M059J (cell line): Measurements from ENCODE around the gene TBX21. TPM values are rescaled to one million over a fixed set of nuclear protein-coding genes. Genes with fewer than 3 reads are reported as not detected.

ENCODE experiments used
- DNase-seq: peaks from one replicate; pipeline ENCODE4 v3.0.0-alpha.2; 2012; ENCODE audit warnings: low read depth
- total RNA-seq: library from RNA; depleted of rRNA; stranded (reverse); fragments of >200 nt; shearing (Covaris generic); gene quantifications from 2 replicates; pipeline ENCODE4 v1.2.3, GENCODE V29; 2014

TBX21 gene
- total RNA-seq, 1 experiment from 2014 or later = not detected

DNA sequence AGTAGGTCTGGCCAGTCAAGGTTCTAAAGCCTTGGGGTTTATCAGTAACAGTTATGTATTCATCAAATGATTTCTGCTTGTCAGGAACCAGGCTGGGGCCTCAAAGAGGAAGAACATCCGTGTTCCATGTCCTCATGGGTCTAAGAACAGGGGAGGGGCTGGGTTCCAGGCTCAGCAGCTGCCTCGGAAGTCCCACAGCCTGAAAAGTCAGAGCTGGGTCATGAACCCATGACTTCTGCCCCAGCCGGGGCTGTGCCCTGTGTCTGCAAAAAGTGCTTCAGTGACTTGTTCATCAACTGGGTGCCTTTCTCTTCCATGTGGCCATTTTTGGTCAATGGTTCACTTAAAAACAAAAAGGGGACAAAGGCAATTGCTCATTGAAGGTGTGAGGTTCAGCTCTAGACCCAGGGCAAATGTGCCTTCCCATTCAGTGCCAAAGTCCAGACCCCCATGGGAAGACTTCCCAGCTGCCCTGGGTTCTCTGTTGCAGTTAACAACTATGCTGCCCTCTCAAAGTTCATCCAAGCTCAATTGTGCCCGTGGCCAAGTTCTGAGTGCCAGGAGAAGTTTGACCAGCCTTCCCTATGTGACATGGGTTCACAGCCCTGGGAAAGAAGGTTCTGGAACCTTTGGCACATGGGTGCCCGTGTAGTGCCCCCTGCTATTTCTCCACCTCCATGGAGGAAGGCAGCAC is 20.6 kb upstream of the TBX21 start:
- DNase-seq = no peak

DNA sequence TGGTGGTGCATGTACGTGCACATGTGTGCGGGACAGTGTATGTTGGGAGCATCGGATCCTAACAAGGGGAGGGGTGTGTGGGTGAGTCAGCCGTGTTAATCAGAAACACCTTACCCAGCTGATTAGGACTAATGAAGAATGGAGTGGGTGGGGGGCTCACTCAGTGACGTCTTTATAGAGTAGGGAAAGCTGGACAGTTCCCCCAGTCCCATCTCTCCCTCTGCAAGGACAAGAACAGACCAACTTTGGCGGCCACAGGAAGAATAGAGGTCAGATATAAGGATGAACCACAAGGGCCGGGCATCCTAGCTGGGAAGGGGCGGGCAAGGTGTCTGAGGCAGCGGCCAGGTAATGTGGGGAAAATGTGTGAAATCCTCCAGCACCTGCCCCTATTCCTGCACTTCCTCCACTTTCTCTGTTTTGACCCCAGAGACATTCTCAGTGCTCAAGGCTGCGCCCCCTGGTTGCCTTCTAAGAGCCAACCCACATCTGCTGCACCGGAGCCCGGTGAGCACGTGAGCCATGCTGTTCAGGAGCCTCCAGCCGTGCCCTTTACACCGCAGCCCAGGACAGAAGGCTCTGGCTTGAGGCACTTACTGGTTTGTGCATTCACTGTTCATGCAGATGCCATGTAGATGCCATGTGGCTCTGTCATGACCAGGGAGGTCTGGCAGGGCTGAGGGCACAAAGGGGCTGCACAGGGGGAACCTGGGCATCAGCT is 18.9 kb upstream of the TBX21 start:
- DNase-seq = no peak

- DNase-seq = no peak
Observed at GRCh38 chr17:47714773-47715396, 18.2 kb upstream of the TBX21 start.

- no peak for DNase-seq
Observed at GRCh38 chr17:47715669-47716325, 17.2 kb upstream of the TBX21 start.

GRCh38 chr17:47716375-47716774 is 16.7 kb upstream of the TBX21 start:
- DNase-seq = no peak

GRCh38 chr17:47717261-47717697 is 15.8 kb upstream of the TBX21 start:
- DNase-seq = no peak

DNA sequence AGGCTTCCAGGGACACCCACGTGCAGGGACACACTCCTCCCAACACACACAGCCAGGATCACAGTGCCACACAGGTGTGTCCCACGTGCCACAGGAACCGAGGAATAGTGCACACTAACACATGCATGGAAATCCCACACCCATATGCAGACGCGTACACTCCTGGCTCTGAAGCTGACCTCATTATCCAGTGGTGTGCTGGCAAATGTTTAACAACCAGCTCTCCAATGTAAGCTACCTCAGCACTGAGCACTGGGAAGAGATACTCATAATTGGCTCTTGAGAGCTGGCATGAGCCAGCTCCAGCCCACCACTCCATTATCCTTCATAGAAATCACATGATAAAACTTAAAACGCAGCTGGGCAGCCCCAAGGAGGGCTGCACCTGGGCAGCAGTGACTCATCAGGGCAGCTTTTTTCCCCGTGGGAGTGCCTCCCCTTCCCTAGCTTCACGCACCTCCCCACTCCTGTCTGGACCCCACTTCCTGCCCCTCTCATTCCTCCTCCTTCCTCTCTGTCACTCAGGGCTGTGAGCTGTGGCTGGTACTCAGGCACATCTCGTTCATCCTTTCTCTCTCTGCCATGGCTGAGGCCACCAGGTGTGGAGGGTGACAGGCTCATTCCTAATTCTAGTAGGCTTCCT is 14.9 kb upstream of the TBX21 start:
- DNase-seq = no peak

GRCh38 chr17:47718634-47719405 is 14.2 kb upstream of the TBX21 start:
- no peak for DNase-seq

GRCh38 chr17:47719411-47720152 is 13.5 kb upstream of the TBX21 start:
- peak; percentile 89 for DNase-seq

DNA sequence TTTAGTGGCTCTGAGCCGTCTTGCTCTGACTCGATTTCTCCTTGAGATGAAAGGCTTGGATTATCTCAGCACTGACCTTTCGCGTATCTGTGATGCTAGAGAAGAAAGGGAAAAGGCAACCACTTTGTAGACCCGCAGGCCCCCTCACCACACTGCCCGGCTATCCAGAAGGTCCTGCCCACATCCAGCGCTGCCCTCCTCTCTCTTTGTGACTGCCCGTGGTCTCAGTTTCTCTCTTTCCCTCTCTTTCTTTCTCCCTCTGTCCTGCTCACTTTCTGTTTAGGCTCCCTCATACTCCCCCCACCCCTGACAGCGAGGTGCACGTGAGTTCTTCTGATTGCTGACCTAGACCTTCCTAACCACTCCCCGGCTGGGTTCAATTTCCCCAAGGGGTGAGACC is 12.8 kb upstream of the TBX21 start:
- DNase-seq = no peak

DNA sequence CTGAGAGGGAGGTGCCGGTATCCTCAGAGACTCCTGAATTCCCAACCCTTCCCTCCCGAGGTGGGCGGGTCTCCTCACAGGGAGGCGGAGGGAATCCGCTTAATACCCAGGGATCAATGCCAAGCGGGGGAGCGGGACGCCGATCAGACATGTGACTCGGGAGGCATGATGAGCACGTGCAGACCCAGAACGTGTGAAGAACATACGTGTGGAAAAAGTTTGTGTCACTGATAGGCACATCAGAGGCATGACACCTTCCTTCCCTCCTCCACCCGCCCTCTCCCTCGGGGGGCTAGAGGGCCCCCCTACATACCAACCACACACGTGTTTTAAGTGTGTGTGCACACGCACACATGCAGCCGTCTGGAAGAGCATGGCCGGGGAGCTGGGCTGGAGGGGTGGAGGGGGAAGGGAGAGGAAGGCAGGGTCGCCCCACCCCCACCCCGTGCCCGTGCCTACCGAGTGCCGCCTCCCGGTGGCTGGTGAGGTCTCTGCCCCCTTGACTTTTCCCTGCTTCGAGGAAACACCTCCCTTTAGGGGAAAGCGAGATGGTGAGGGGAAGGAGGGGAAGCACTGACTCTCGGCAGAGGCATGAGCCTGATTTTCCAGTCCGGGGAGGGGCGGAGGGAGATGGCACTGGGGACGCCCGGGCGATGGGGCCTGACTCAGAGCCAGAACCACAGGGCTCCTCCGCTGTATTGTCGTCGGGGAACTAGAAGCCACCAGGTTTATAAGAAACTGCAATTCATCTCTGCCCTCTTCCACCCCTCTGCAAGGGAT is 12.1 kb upstream of the TBX21 start:
- DNase-seq = peak; percentile 80

GRCh38 chr17:47721725-47722124 is 11.3 kb upstream of the TBX21 start:
- no peak for DNase-seq

DNA sequence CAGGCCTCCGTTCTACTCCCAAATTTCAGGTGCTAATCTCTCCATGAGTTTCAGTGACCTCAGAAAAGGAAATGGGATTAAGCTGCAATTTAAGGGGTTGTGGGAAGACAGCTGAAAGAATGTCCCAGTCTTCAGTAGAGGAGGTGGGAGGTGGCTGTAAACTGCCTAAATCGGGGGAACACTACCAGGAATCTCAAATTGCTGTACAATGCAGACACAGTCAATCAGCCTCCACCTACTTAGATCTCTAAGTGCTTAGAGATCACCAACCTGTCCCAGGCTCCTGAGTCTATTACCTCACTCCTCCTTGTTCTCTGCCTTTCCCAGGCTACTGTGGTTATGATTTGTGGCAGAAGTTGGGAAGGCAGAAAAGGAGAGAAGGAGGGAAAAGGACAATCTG is 8.3 kb upstream of the TBX21 start:
- DNase-seq = no peak

DNA sequence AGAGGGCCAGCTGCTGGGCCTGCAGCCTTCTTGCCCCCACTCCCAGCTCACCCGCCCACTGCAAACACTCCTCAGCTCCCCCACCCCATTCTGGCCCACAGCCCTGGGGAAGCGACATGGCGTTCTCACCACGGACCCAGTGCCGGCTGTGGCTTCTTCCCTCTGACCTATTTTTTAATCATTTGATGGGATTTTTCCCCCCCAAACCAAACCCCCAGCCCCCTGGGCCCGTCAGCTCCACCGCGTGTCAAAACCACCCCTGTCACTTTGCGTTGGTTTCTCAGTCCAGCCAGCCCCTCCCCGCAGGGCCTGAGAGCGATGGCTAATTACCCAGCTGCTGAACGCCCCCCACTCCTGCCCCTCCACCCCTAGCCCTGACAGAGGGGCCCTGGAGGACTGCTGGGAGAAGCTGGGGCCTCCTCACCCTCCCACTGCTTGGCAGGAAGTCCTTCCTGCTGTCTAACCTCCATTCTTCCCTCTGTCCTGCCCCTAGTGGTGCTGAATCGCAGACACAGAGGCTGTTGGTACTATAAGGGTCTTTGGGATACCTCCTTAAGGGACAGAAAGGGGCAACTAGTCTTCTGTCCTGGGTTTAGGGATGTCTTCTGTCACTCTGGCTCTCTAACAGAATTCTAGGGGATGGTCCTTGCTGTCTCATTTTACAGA is 7.5 kb upstream of the TBX21 start:
- DNase-seq = no peak

- DNase-seq = no peak
Observed at GRCh38 chr17:47726796-47727703, 6.0 kb upstream of the TBX21 start.

GRCh38 chr17:47727704-47728036 is 5.4 kb upstream of the TBX21 start:
- no peak for DNase-seq

DNA sequence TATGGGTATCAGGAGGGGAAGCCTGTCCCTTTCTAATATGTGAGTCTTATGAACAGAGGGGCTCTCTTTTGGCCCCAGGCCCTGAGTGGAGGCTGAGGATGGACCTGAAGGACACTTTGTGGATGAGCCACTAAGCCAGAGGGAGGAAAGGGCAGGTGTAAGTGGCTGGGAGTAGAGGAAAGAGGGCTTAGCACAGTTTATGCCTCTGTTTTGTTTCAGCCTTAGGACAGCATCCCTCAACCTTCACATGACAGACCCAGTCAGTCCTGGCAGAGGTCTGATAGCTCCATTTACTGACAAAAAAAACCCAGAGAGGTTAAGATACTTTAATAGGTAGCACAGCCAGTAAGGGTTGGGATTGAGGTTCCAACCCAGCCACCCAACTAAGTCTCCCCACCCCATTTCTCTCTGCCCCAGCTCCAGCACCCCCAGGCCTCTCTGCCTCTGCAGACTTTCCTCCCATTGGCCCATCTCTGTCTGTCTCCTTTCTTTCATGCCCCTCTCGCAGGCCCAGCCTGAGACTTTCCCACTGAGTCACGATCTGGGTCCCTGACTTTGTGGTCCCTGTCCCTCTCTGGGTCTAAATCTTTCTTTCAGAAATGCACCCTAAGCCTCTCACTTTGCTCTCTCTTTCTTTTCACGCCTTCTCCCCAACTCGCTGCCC is 4.7 kb upstream of the TBX21 start:
- no peak for DNase-seq

DNA sequence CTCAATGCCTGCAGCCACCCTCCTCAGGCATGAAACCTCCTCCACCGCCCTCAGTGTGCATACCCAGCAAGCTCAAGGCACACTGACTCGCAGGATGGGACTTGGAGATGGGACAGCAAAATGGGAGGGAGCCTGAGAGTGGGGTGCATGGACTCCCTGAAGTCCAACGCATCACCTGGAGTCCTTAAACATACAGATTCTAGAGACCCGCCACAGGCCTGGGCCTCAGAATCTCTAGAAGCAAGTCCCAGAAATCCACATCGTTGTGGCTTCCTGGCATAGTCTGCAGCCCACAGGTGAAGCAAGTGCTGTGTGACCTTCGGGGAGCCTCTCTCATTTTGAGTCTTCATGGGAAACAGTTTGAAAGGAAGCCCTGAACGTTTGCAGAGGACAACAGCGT is 3.6 kb upstream of the TBX21 start:
- DNase-seq = no peak
